HepG2 (cell line): ENCODE data around the gene DNAJA3. TPM values are rescaled to one million over a fixed set of nuclear protein-coding genes. Genes with fewer than 3 reads are reported as not detected.

ENCODE experiments used
- BRCA1 ChIP-seq: sonication (generic); formaldehyde crosslinking; IDR thresholded peaks from 2 replicates; pipeline ENCODE4 v1.4.0; 2020; ENCODE audit warnings: missing genetic modification reagents
- HNF4G ChIP-seq, 2 experiments: sonication (generic) in 1 of 2; formaldehyde crosslinking in 1 of 2; IDR thresholded peaks; 2 replicates each; pipeline versions ENCODE4 v1.4.0 to v1.6.1; 2011 to 2020; ENCODE audit warnings: borderline replicate concordance in 2 of 2, low read depth in 2 of 2, mild to moderate bottlenecking in 2 of 2, low read length in 1 of 2, missing genetic modification reagents in 1 of 2, moderate library complexity in 1 of 2
- HOXA7 ChIP-seq: sonication (generic); formaldehyde crosslinking; IDR thresholded peaks from 2 replicates; pipeline ENCODE4 v1.8.1; 2022; ENCODE audit warnings: mild to moderate bottlenecking, missing genetic modification reagents, moderate library complexity
- NFIC ChIP-seq: IDR thresholded peaks from 2 replicates; pipeline ENCODE4 v1.6.1; 2012; ENCODE audit warnings: mild to moderate bottlenecking, low read length, inconsistent platforms
- PITX1 ChIP-seq: sonication (generic); formaldehyde crosslinking; IDR thresholded peaks from 2 replicates; pipeline ENCODE4 v1.5.1; 2020; ENCODE audit warnings: mild to moderate bottlenecking, missing genetic modification reagents
- REL ChIP-seq: sonication (generic); formaldehyde crosslinking; conservative IDR thresholded peaks from 2 replicates; pipeline ENCODE4 v1.8.0; 2022; ENCODE audit warnings: mild to moderate bottlenecking, missing genetic modification reagents, moderate library complexity
- SNAPC4 ChIP-seq: sonication (generic); formaldehyde crosslinking; IDR thresholded peaks from 2 replicates; pipeline ENCODE4 v1.4.0; 2020; ENCODE audit warnings: mild to moderate bottlenecking, missing genetic modification reagents
- TFE3 ChIP-seq: IDR thresholded peaks from 2 replicates; pipeline ENCODE4 v1.6.1; 2016
- YEATS4 ChIP-seq: sonication (generic); formaldehyde crosslinking; IDR thresholded peaks from 2 replicates; pipeline ENCODE4 v1.4.0; 2020; ENCODE audit warnings: missing genetic modification reagents, borderline replicate concordance
- ZFP37 ChIP-seq: sonication (generic); formaldehyde crosslinking; IDR thresholded peaks from 2 replicates; pipeline ENCODE4 v1.4.0; 2020; ENCODE audit warnings: missing genetic modification reagents, borderline replicate concordance
- ZNF101 ChIP-seq: sonication (generic); formaldehyde crosslinking; IDR thresholded peaks from 2 replicates; pipeline ENCODE4 v1.4.0; 2020; ENCODE audit warnings: mild to moderate bottlenecking, low read depth, missing genetic modification reagents, borderline replicate concordance
- ZNF276 ChIP-seq: sonication (generic); formaldehyde crosslinking; IDR thresholded peaks from 2 replicates; pipeline ENCODE4 v1.4.0; 2020; ENCODE audit warnings: mild to moderate bottlenecking, low read depth, missing genetic modification reagents
- ZNF333 ChIP-seq: sonication (generic); formaldehyde crosslinking; IDR thresholded peaks from 2 replicates; pipeline ENCODE4 v1.4.0; 2020; ENCODE audit warnings: mild to moderate bottlenecking, missing genetic modification reagents, borderline replicate concordance
- ZNF503 ChIP-seq: sonication (generic); formaldehyde crosslinking; IDR thresholded peaks from 2 replicates; pipeline ENCODE4 v1.4.0; 2020; ENCODE audit warnings: missing genetic modification reagents
- ZNF546 ChIP-seq: sonication (generic); formaldehyde crosslinking; conservative IDR thresholded peaks from 2 replicates; pipeline ENCODE4 v1.8.1; 2023; ENCODE audit warnings: mild to moderate bottlenecking, missing genetic modification reagents
- ZNF639 ChIP-seq: conservative IDR thresholded peaks from 2 replicates; pipeline ENCODE4 v1.6.1; 2018; ENCODE audit warnings: missing genetic modification reagents
- polyA plus RNA-seq, 8 experiments: library from polyadenylated mRNA; depleted of rRNA in 3 of 8; stranded (reverse) in 7 of 8; unstranded in 1 of 8; fragments of >200 nt; fragmentation: Illumina TruSeq in 4 of 8; extraction: Trizol in 4 of 8; gene quantifications; 2 replicates each; pipeline versions ENCODE4 v1.2.1 to v1.2.3, GENCODE V29; 2011 to 2016; ENCODE audit warnings: low read depth in 4 of 8, missing spikeins in 1 of 8, mixed read lengths in 1 of 8; ENCODE audit not compliant: insufficient read depth in 1 of 8
- total RNA-seq, 5 experiments: library from RNA; depleted of rRNA; stranded (reverse); fragments of >200 nt; fragmentation: Illumina TruSeq; extraction: Trizol; gene quantifications; 2 replicates each; pipeline ENCODE4 v1.2.3, GENCODE V29; 2016; ENCODE audit warnings: low read depth in 1 of 5

Gene DNAJA3
- total and polyA plus RNA-seq, 2 of the 13 experiments (the other 11 are each of a cell fraction or from before 2014, with no cell fraction given), result 77.0 to 83.3 TPM

GRCh38 chr16:4402439-4403132, 23.1 kb upstream of the DNAJA3 start (continued):
- no peak for TF ChIP-seq ZNF503 (CRISPR knock-in tag)
- no peak for TF ChIP-seq NFIC
- TF ChIP-seq REL, result no peak
- TF ChIP-seq ZNF276, result no peak
- TF ChIP-seq ZNF639 (CRISPR knock-in tag), result no peak
- no peak for TF ChIP-seq ZNF546
- no peak for TF ChIP-seq ZNF101 (CRISPR knock-in tag)
- TF ChIP-seq SNAPC4 (CRISPR knock-in tag), result no peak
- no peak for TF ChIP-seq BRCA1 (CRISPR knock-in tag)
- peak; percentile 19; the same call in 1 of the 2 replicates for TF ChIP-seq YEATS4
- TF ChIP-seq TFE3 (CRISPR knock-in tag), result no peak
- no peak for TF ChIP-seq ZNF333 (CRISPR knock-in tag)
- no peak for TF ChIP-seq ZFP37 (CRISPR knock-in tag)
- peak; percentile 61; the same call in 1 of the 2 replicates for TF ChIP-seq PITX1 (CRISPR knock-in tag)
- no peak for TF ChIP-seq HOXA7 (CRISPR knock-in tag)
- TF ChIP-seq HNF4G (IDR thresholded peaks at IDR 0.05; ENCODE audit: borderline replicate concordance, low read depth, low read length), result no peak
- no peak for TF ChIP-seq HNF4G (CRISPR knock-in tag; IDR thresholded peaks at IDR 0.05; ENCODE audit: borderline replicate concordance, low read depth)
